Activated CD8-positive, alpha-beta T cell treated with anti-CD3 and anti-CD28 coated beads, Interleukin-2, amount 10 ng/mL, durations not matched to agents 7 days and 5 days (primary cell): Measurements from ENCODE around the gene LOXL4. TPM values are rescaled to one million over a fixed set of nuclear protein-coding genes. Genes with fewer than 3 reads are reported as not detected.
"Not testable (repeated sequence)": the region's sequence is repeated elsewhere in the genome, so short reads cannot be mapped to it uniquely, and the experiment has no call there.

ENCODE experiments used
- ATAC-seq: fragments of 150-1000 bp; cut with Tn5 transposase; one replicate; pipeline ENCODE4 v1.10.0; 2021; ENCODE audit warnings: moderate library complexity
- CTCF ChIA-PET: fragments of 350-600 bp; sonication (Branson Sonifier 250); formaldehyde crosslinking; loops from one replicate; lab custom pipeline; 2021; ENCODE audit warnings: antibody characterized with exemption; lab: Charles Lee
- POLR2A ChIA-PET: fragments of 350-600 bp; sonication (Branson Sonifier 250); formaldehyde crosslinking; loops from one replicate; lab custom pipeline; 2021; ENCODE audit warnings: antibody characterized with exemption; lab: Charles Lee
- DNase-seq: peaks from one replicate; pipeline ENCODE4 v3.0.0-alpha.2; 2020
- H3K27ac Mint-ChIP-seq: one replicate; pipeline ENCODE4 v1.8.0; 2021; ENCODE audit warnings: mild to moderate bottlenecking, mixed read lengths
- H3K27me3 Mint-ChIP-seq: one replicate; pipeline ENCODE4 v1.8.0; 2021; ENCODE audit warnings: low read depth, mixed read lengths
- H3K36me3 Mint-ChIP-seq: one replicate; pipeline ENCODE4 v1.8.0; 2021; ENCODE audit warnings: low read depth, mixed read lengths
- H3K4me1 Mint-ChIP-seq: one replicate; pipeline ENCODE4 v1.8.0; 2021; ENCODE audit warnings: low read depth, mixed read lengths
- H3K4me3 Mint-ChIP-seq: one replicate; pipeline ENCODE4 v1.8.0; 2021; ENCODE audit warnings: mild to moderate bottlenecking, mixed read lengths
- H3K9me3 Mint-ChIP-seq: one replicate; pipeline ENCODE4 v1.8.0; 2022; ENCODE audit warnings: mixed read lengths; ENCODE audit not compliant: insufficient read depth
- total RNA-seq, 2 experiments: library from RNA; stranded (reverse); gene quantifications; one replicate each; pipeline ENCODE4 v1.2.3, GENCODE V29; 2021

LOXL4 gene
- total RNA-seq, 2 experiments from 2014 or later: not detected

DNA sequence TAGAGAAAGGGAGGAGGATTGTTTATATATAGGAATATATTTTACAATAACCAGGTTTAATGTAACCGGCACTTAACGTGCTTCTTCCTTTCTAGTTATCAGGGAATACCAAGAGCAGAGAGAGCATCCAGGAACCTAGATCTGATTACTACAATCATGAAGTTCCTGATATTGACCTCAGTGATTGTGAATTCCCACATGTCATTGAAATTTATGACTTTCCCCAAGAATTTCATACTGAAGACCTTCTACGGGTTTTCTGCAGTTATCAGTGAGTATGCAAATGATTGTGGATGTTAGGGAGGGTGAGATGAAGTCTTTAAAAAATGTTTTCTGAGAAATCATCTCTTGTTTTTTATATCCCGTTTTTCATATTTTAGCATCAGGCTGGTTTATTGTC lies 36.6 kb downstream of the LOXL4 start:
- ATAC-seq (no peak), DNase-seq (no peak)
- no peaks in the 10 kb centered on the region for H3K9me3 Mint-ChIP-seq
- H3K36me3 Mint-ChIP-seq: peaks cover 50% of the 10 kb centered on the region
- ChIA-PET POLR2A (no interaction called here), CTCF (no interaction called here)
- no peaks in the 10 kb centered on the region for H3K27me3 Mint-ChIP-seq
- no peak overlapping the region for H3K4me3 Mint-ChIP-seq
- no peak overlapping the region for H3K27ac Mint-ChIP-seq
- peaks cover 1% of the 10 kb centered on the region for H3K4me1 Mint-ChIP-seq

GRCh38 chr10:98228266-98228665 lies 39.7 kb downstream of the LOXL4 start:
- ATAC-seq, POLR2A ChIA-PET, H3K27me3 Mint-ChIP-seq, H3K9me3 Mint-ChIP-seq, H3K4me1 Mint-ChIP-seq, CTCF ChIA-PET, H3K27ac Mint-ChIP-seq, DNase-seq, H3K4me3 Mint-ChIP-seq: not testable (repeated sequence)
- peaks cover 49% of the 10 kb centered on the region for H3K36me3 Mint-ChIP-seq

DNA sequence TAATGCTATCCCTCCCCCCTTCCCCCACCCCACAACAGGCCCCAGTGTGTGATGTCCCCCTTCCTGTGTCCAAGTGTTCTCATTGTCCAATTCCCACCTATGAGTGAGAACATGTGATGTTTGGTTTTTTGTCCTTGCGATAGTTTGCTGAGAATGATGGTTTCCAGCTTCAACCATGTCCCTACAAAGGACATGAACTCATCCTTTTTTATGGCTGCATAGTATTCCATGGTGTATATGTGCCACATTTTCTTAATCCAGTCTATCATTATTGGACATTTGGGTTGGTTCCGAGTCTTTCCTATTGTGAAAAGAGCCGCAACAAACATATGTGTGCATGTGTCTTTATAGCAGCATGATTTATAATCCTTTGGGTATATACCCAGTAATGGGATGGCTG lies 40.3 kb downstream of the LOXL4 start:
- CTCF ChIA-PET, H3K27me3 Mint-ChIP-seq, DNase-seq, H3K9me3 Mint-ChIP-seq, ATAC-seq, H3K4me1 Mint-ChIP-seq, H3K27ac Mint-ChIP-seq, H3K4me3 Mint-ChIP-seq, POLR2A ChIA-PET: not testable (repeated sequence)
- H3K36me3 Mint-ChIP-seq: peaks cover 48% of the 10 kb centered on the region

GRCh38 chr10:98226508-98227144 lies 41.4 kb downstream of the LOXL4 start:
- Mint-ChIP-seq H3K27ac (no peak overlapping the region), H3K36me3 (peaks cover 43% of the 10 kb centered on the region), H3K4me1 (peaks cover 1% of the 10 kb centered on the region), H3K27me3 (no peaks in the 10 kb centered on the region), H3K9me3 (no peaks in the 10 kb centered on the region), H3K4me3 (no peak overlapping the region)
- CTCF ChIA-PET: no interaction called here
- DNase-seq: no peak
- POLR2A ChIA-PET: no interaction called here
- no peak for ATAC-seq

DNA sequence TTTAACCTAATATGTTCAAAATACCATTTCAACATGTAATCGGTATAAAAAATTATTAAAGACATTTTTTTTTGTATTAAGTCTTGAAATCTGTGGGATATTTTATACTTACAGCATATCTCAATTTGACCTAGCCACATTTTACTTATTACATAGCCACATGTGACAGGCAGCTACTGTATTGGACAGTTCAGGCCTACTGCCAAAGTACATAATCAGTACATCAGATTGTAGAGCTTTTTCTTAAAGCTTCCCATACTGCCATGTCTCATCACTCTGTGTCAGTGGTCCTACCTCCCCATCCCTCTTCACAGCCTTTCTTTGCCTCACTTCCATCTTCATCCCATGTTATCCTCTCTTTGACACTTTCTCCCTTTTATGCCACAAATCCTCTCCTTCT lies 43.0 kb downstream of the LOXL4 start:
- ChIA-PET CTCF (no interaction called here), POLR2A (no interaction called here)
- H3K9me3 Mint-ChIP-seq: peaks cover 3% of the 10 kb centered on the region
- H3K27ac Mint-ChIP-seq: no peak overlapping the region
- H3K27me3 Mint-ChIP-seq: no peaks in the 10 kb centered on the region
- H3K36me3 Mint-ChIP-seq: peaks cover 38% of the 10 kb centered on the region
- ATAC-seq: no peak
- H3K4me3 Mint-ChIP-seq: no peak overlapping the region
- no peak for DNase-seq
- peaks cover 1% of the 10 kb centered on the region for H3K4me1 Mint-ChIP-seq

- H3K4me3 Mint-ChIP-seq: no peak overlapping the region
- H3K27ac Mint-ChIP-seq: no peak overlapping the region
- POLR2A ChIA-PET: no interaction called here
- ATAC-seq (no peak), DNase-seq (no peak)
- peaks cover 1% of the 10 kb centered on the region for H3K4me1 Mint-ChIP-seq
- peaks cover 40% of the 10 kb centered on the region for H3K36me3 Mint-ChIP-seq
- H3K9me3 Mint-ChIP-seq: peaks cover 8% of the 10 kb centered on the region
- CTCF ChIA-PET: no interaction called here
- H3K27me3 Mint-ChIP-seq: no peaks in the 10 kb centered on the region
Measured at GRCh38 chr10:98224509-98224908, 43.5 kb downstream of the LOXL4 start.

DNA sequence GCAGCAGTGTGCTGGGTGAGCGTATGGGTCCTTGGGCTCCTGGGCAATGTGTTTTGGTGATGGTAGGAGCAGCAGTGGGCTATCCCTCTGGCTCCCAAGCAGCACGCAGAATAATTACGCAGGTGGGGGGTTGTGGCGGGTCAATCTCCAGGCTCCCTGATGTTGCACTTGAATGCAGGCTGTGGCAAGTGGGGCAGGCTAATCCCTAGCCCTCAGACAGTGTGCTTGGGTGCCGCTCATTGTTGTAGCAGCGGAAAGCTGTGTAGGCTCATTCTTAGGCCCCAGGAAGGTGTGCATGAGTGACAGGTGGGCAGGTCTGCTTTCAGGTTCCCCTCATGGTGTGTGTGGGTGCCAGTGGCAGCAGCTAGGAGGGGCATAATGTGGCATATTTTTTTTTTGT lies 44.1 kb downstream of the LOXL4 start:
- ChIA-PET POLR2A (no interaction called here), CTCF (no interaction called here)
- Mint-ChIP-seq H3K27ac (no peak overlapping the region), H3K4me1 (peaks cover 6% of the 10 kb centered on the region), H3K36me3 (peaks cover 40% of the 10 kb centered on the region), H3K9me3 (peaks cover 13% of the 10 kb centered on the region), H3K27me3 (no peaks in the 10 kb centered on the region), H3K4me3 (no peak overlapping the region)
- ATAC-seq (no peak), DNase-seq (no peak)

- H3K4me1 Mint-ChIP-seq: peaks cover 7% of the 10 kb centered on the region
- H3K27me3 Mint-ChIP-seq: no peaks in the 10 kb centered on the region
- H3K36me3 Mint-ChIP-seq: peaks cover 39% of the 10 kb centered on the region
- H3K4me3 Mint-ChIP-seq: no peak overlapping the region
- ATAC-seq (no peak), DNase-seq (no peak)
- ChIA-PET POLR2A (no interaction called here), CTCF (no interaction called here)
- H3K27ac Mint-ChIP-seq: no peak overlapping the region
- H3K9me3 Mint-ChIP-seq: peaks cover 23% of the 10 kb centered on the region
Measured at GRCh38 chr10:98217801-98218200, 50.2 kb downstream of the LOXL4 start.

GRCh38 chr10:98215373-98215772 lies 52.6 kb downstream of the LOXL4 start:
- CTCF ChIA-PET: no interaction called here
- DNase-seq: no peak
- H3K27ac Mint-ChIP-seq: no peak overlapping the region
- peaks cover 10% of the 10 kb centered on the region for H3K4me1 Mint-ChIP-seq
- no peaks in the 10 kb centered on the region for H3K27me3 Mint-ChIP-seq
- no peak for ATAC-seq
- no peak overlapping the region for H3K4me3 Mint-ChIP-seq
- POLR2A ChIA-PET: no interaction called here
- H3K36me3 Mint-ChIP-seq: peaks cover 57% of the 10 kb centered on the region
- peaks cover 23% of the 10 kb centered on the region for H3K9me3 Mint-ChIP-seq

GRCh38 chr10:98213740-98214139 lies 54.3 kb downstream of the LOXL4 start:
- DNase-seq (no peak), ATAC-seq (no peak)
- Mint-ChIP-seq H3K36me3 (peaks cover 55% of the 10 kb centered on the region), H3K27me3 (no peaks in the 10 kb centered on the region), H3K9me3 (peaks cover 10% of the 10 kb centered on the region), H3K27ac (no peak overlapping the region), H3K4me1 (peaks cover 6% of the 10 kb centered on the region), H3K4me3 (no peak overlapping the region)
- POLR2A ChIA-PET: no interaction called here
- CTCF ChIA-PET: interaction anchor here (1.8 kb wide), 1 partner anchor 43 kb away, joined by 7 read pairs; no protein-coding TSS in a partner anchor

- ATAC-seq (no peak), DNase-seq (no peak)
- Mint-ChIP-seq H3K27me3 (no peaks in the 10 kb centered on the region), H3K27ac (no peak overlapping the region), H3K9me3 (no peaks in the 10 kb centered on the region), H3K36me3 (peaks cover 53% of the 10 kb centered on the region), H3K4me3 (no peak overlapping the region), H3K4me1 (peaks cover 4% of the 10 kb centered on the region)
- CTCF ChIA-PET: interaction anchor here (1.2 kb wide), 1 partner anchor 42 kb away, joined by 3 read pairs; no protein-coding TSS in a partner anchor
- POLR2A ChIA-PET: no interaction called here
Measured at GRCh38 chr10:98212196-98212595, 55.8 kb downstream of the LOXL4 start.

DNA sequence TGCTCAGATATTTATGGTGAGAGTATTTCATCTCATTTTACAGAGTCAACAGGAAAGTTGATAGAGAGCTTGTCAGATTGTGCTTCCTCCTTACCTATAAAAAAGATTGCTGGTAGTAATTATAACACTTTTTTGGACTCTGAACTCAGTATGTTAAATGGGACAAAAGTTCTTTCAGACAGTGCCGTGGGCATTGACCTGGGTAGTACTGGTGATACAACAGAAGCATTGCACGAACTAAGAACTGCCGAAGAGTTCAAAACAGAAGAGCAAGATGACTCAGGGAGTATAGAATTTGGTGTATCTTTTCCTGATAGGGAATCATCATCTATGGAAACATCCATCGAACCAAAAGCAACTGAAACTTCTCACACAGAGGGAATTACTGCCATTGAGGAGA lies 58.6 kb downstream of the LOXL4 start:
- ChIA-PET CTCF (no interaction called here), POLR2A (no interaction called here)
- ATAC-seq (no peak), DNase-seq (no peak)
- H3K9me3 Mint-ChIP-seq: no peaks in the 10 kb centered on the region
- H3K36me3 Mint-ChIP-seq: peaks cover 39% of the 10 kb centered on the region
- no peak overlapping the region for H3K27ac Mint-ChIP-seq
- H3K4me1 Mint-ChIP-seq: peaks cover 4% of the 10 kb centered on the region
- H3K27me3 Mint-ChIP-seq: no peaks in the 10 kb centered on the region
- no peak overlapping the region for H3K4me3 Mint-ChIP-seq

DNA sequence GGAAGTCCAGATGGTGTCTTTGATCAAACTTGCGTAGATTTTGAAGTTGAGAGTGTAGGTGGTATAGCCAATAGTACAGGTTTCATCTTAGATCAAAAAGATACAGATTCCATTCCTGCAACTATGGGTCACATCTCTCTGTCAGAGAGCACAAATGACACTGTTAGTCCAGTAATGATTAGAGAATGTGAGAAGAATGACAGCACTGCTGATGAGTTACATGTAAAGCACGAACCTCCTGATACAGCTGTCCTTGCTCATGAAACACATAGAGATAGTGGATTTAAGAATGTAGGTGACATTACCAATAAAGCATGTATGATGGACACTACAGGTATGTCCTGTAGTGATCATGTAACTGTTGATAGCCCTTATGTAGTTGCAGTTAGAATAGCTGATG lies 59.1 kb downstream of the LOXL4 start:
- DNase-seq (no peak), ATAC-seq (no peak)
- CTCF ChIA-PET: no interaction called here
- POLR2A ChIA-PET: no interaction called here
- Mint-ChIP-seq H3K9me3 (no peaks in the 10 kb centered on the region), H3K27me3 (no peaks in the 10 kb centered on the region), H3K4me1 (peaks cover 4% of the 10 kb centered on the region), H3K4me3 (no peak overlapping the region), H3K27ac (no peak overlapping the region), H3K36me3 (peaks cover 38% of the 10 kb centered on the region)
